B cell (primary cell): ENCODE data around the gene MOB3A. TPM values are rescaled to one million over a fixed set of nuclear protein-coding genes. Genes with fewer than 3 reads are reported as not detected.
A peak's percentile ranks its signal among the peaks of the same experiment; 100 is the strongest.

Experiments
- ATAC-seq: fragments of 200-7000 bp; cut with Tn5 transposase; one replicate; pipeline ENCODE4 v1.10.0; 2021; ENCODE audit warnings: low read depth, mild to moderate bottlenecking, moderate number of reproducible peaks, moderate library complexity
- CTCF ChIA-PET: fragments of 350-600 bp; sonication (Branson Sonifier 250); formaldehyde crosslinking; loops from one replicate; lab custom pipeline; 2021; ENCODE audit warnings: antibody characterized with exemption, inconsistent platforms; lab: Charles Lee
- POLR2A ChIA-PET: fragments of 350-600 bp; sonication (Branson Sonifier 250); formaldehyde crosslinking; loops from one replicate; lab custom pipeline; 2021; ENCODE audit warnings: antibody characterized with exemption; lab: Charles Lee
- DNase-seq: peaks from one replicate; pipeline ENCODE4 v3.0.0; 2013
- H2AFZ ChIP-seq: 2 replicates; pipeline ENCODE4 v1.6.1; 2012; ENCODE audit warnings: mild to moderate bottlenecking, low read depth, low read length; ENCODE audit not compliant: insufficient read depth, poor library complexity, severe bottlenecking
- H3K27ac ChIP-seq, 2 donors: 1 replicate in 1 of 2; 2 replicates in 1 of 2; pipeline ENCODE4 v1.5.1; 2012 to 2013; ENCODE audit warnings: low read length in 2 of 2, mild to moderate bottlenecking in 2 of 2, moderate library complexity in 1 of 2
- H3K27me3 ChIP-seq, 4 experiments: fragments of 200-600 bp in 1 of 4; sonication (generic) in 1 of 4; replicated peaks in 1 of 4; 1 replicate in 2 of 4; 2 replicates in 2 of 4; pipeline versions ENCODE4 v1.6.1 to v1.7.0; 2013 to 2016; ENCODE audit warnings: low read length in 3 of 4, mild to moderate bottlenecking in 2 of 4, mixed read lengths in 1 of 4, moderate library complexity in 1 of 4; ENCODE audit not compliant: insufficient read depth in 4 of 4, control insufficient read depth in 3 of 4; ENCODE audit errors: control extremely low read depth in 1 of 4
- H3K36me3 ChIP-seq, 2 experiments: replicated peaks in 1 of 2; 1 replicate in 1 of 2; 2 replicates in 1 of 2; pipeline versions ENCODE4 v1.6.1 to v1.7.1; 2013; ENCODE audit warnings: low read length in 1 of 2; ENCODE audit not compliant: insufficient read depth in 2 of 2, control insufficient read depth in 1 of 2; ENCODE audit errors: control extremely low read depth in 1 of 2, extremely low read depth in 1 of 2
- H3K4me1 ChIP-seq, 2 donors: fragments of 200-600 bp in 1 of 2; sonication (generic) in 1 of 2; 1 replicate in 1 of 2; 2 replicates in 1 of 2; pipeline versions ENCODE4 v1.5.1 to v1.6.1; 2013 to 2017; ENCODE audit warnings: low read length in 2 of 2; ENCODE audit not compliant: control insufficient read depth in 2 of 2, insufficient read depth in 2 of 2
- H3K4me2 ChIP-seq: replicated peaks from 2 replicates; pipeline ENCODE3; 2012; ENCODE audit warnings: mild to moderate bottlenecking, low read depth, low read length; ENCODE audit not compliant: poor library complexity, severe bottlenecking
- H3K4me3 ChIP-seq, 5 experiments: fragments of 200-600 bp in 1 of 5; sonication (generic) in 1 of 5; 1 replicate in 3 of 5; 2 replicates in 2 of 5; pipeline versions ENCODE4 v1.5.1 to v1.7.0; 2011 to 2016; ENCODE audit warnings: low read length in 4 of 5, mild to moderate bottlenecking in 4 of 5, low read depth in 2 of 5, control low read depth in 1 of 5, moderate library complexity in 1 of 5; ENCODE audit not compliant: insufficient read depth in 1 of 5; ENCODE audit errors: control extremely low read depth in 1 of 5, extremely low read depth in 1 of 5
- H3K79me2 ChIP-seq: fragments of 200-600 bp; sonication (generic); one replicate; pipeline ENCODE4 v1.6.0; 2016; ENCODE audit warnings: low read length; ENCODE audit not compliant: control insufficient read depth, insufficient read depth
- H3K9ac ChIP-seq: fragments of 200-600 bp; sonication (generic); 2 replicates; pipeline ENCODE4 v1.6.1; 2017; ENCODE audit warnings: mild to moderate bottlenecking, low read length, moderate library complexity
- H3K9me3 ChIP-seq, 3 donors: one replicate each; pipeline versions ENCODE4 v1.6.1 to v1.7.1; 2013; ENCODE audit warnings: low read length in 2 of 3; ENCODE audit not compliant: control insufficient read depth in 2 of 3, insufficient read depth in 1 of 3; ENCODE audit errors: control extremely low read depth in 1 of 3
- H4K20me1 ChIP-seq: 2 replicates; pipeline ENCODE4 v1.6.0; 2012; ENCODE audit warnings: mild to moderate bottlenecking, low read length; ENCODE audit not compliant: insufficient read depth, control insufficient read depth, poor library complexity, severe bottlenecking
- H3K27ac Mint-ChIP-seq: one replicate; pipeline ENCODE4 v1.8.0; 2021; ENCODE audit warnings: mixed read lengths
- H3K27me3 Mint-ChIP-seq: one replicate; pipeline ENCODE4 v1.8.0; 2021; ENCODE audit warnings: mixed read lengths
- H3K4me1 Mint-ChIP-seq: one replicate; pipeline ENCODE4 v1.8.0; 2021; ENCODE audit warnings: mixed read lengths
- H3K4me3 Mint-ChIP-seq: one replicate; pipeline ENCODE4 v1.8.0; 2021; ENCODE audit warnings: mixed read lengths
- H3K9me3 Mint-ChIP-seq: one replicate; pipeline ENCODE4 v1.8.0; 2022; ENCODE audit warnings: mixed read lengths; ENCODE audit not compliant: insufficient read depth
- EZH2 ChIP-seq: IDR thresholded peaks from 2 replicates; pipeline ENCODE4 v1.6.1; 2012; ENCODE audit warnings: borderline replicate concordance, low read depth, mild to moderate bottlenecking, moderate library complexity, low read length; ENCODE audit not compliant: insufficient read depth, poor library complexity, severe bottlenecking
- WGBS: methylation state at CpG from one replicate; pipeline ENCODE4 v1.1.5; 2013; ENCODE audit warnings: missing lambda C conversion rate; ENCODE audit not compliant: insufficient coverage; 5-methylcytosine and 5-hydroxymethylcytosine counted together
- intact Hi-C: fragments of 100-400 bp; cut with micrococcal nuclease; formaldehyde crosslinking; loops from one replicate; pipeline ENCODE4 v1.10.0; 2022
- polyA plus RNA-seq: library from polyadenylated mRNA; depleted of rRNA; stranded (reverse); fragments of >200 nt; gene quantifications from 2 replicates; pipeline ENCODE4 v1.2.3, GENCODE V29; 2012
- total RNA-seq, 2 donors: library from RNA; stranded (reverse); fragments of 120-200 nt in 1 of 2; gene quantifications; 1 replicate in 1 of 2; 2 replicates in 1 of 2; pipeline versions ENCODE4 v1.2.3 to v1.2.4, GENCODE V29; 2013 to 2022
- TF ChIP-seq, protein P1 (sequence below): fragments of 200-600 bp; IDR thresholded peaks from one replicate; pipeline ENCODE4 v1.8.0; 2022; ENCODE audit warnings: antibody characterized with exemption, mild to moderate bottlenecking

Gene MOB3A
- total and polyA plus RNA-seq, 2 donors (not counting 1 experiment from before 2014, with no cell fraction given) = 190 to 228 TPM

DNA sequence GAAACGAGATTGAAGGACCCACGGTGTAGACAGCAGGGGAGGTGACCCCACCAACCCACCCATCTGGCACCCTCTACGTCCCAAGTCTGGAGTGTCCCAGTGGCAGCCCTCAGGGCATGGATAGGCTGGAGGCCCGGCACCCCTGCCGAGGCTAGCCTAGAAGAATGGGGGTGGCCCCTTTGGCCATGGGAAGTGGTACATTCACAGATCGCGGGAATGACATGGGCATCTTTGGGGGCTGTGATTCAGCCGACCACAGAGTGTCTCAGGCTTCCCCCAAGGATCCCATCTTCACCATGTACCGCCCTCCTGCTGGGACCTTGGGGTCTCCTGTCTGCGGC lies 33.8 kb downstream of the MOB3A start:
- no peak for TF ChIP-seq EZH2
- TF ChIP-seq, protein P1, sequence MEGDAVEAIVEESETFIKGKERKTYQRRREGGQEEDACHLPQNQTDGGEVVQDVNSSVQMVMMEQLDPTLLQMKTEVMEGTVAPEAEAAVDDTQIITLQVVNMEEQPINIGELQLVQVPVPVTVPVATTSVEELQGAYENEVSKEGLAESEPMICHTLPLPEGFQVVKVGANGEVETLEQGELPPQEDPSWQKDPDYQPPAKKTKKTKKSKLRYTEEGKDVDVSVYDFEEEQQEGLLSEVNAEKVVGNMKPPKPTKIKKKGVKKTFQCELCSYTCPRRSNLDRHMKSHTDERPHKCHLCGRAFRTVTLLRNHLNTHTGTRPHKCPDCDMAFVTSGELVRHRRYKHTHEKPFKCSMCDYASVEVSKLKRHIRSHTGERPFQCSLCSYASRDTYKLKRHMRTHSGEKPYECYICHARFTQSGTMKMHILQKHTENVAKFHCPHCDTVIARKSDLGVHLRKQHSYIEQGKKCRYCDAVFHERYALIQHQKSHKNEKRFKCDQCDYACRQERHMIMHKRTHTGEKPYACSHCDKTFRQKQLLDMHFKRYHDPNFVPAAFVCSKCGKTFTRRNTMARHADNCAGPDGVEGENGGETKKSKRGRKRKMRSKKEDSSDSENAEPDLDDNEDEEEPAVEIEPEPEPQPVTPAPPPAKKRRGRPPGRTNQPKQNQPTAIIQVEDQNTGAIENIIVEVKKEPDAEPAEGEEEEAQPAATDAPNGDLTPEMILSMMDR = no peak
- Mint-ChIP-seq H3K4me1 (peaks cover 40% of the 10 kb centered on the region), H3K27me3 (no peaks in the 10 kb centered on the region), H3K9me3 (no peaks in the 10 kb centered on the region), H3K4me3 (peak overlapping the region; percentile 95), H3K27ac (peak overlapping the region; percentile 95)
- H4K20me1 ChIP-seq = no peaks in the 10 kb centered on the region
- WGBS = 57% methylated on average over 10 of the region's 10 CpGs
- H3K9ac ChIP-seq = peak overlapping the region; percentile 89
- H3K27me3 ChIP-seq = no peaks in the 10 kb centered on the region
- H3K9me3 ChIP-seq = no peaks in the 10 kb centered on the region
- intact Hi-C loops = no loop called here
- peak overlapping the region in 3 of 5 experiments; percentile 78 to 94 (median 84) for H3K4me3 ChIP-seq
- ChIA-PET POLR2A (interaction anchor here (0.5 to 4.3 kb wide), 8 partner anchors 10 to 241 kb away, joined by 3 to 41 read pairs (median 6); partner anchors contain the start of genes IZUMO4, MKNK2 and MOB3A), CTCF (interaction anchor here (0.7 to 1.0 kb wide), 3 partner anchors 10 to 27 kb away, joined by 3 to 4 read pairs (median 3); no protein-coding TSS in a partner anchor)
- peak overlapping the region; percentile 98 for H3K4me2 ChIP-seq
- H2AFZ ChIP-seq = no peak overlapping the region
- peaks cover 24 to 61% of the 10 kb centered on the region in 2 donors for H3K4me1 ChIP-seq
- no peaks in the 10 kb centered on the region for H3K36me3 ChIP-seq
- peaks cover 61% of the 10 kb centered on the region for H3K79me2 ChIP-seq
- DNase-seq (no peak), ATAC-seq (no peak)
- no peak overlapping the region for H3K27ac ChIP-seq
